Measurements from ENCODE around the gene SLC35E1. TPM values are rescaled to one million over a fixed set of nuclear protein-coding genes. Genes with fewer than 3 reads are reported as not detected.
A peak's percentile ranks its signal among the peaks of the same experiment; 100 is the strongest.

Gene SLC35E1
- total RNA-seq, 2 donors from 2014 or later = 39.5 to 58.2 TPM

DNA sequence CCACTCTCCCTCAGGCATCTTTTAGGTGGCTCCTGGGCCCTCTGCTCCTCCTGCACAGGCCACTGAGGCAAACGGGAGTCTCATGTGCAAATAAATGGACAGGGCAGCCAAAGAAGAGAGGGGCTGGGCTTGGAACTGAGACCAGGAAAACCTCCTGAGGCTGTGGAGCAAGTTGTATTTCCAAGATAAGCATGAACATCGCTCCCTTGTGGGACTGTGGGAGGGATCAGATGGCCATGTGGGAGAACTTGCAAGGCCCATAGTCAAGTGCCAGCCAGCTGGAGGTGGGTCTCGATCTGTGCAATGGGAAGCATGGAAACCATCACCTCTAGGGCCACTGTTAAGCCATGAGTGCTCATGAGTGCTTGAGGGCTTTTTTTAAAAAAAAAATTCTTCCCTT, 30.9 kb upstream of the SLC35E1 start:
- no peak overlapping the region for H3K27ac Mint-ChIP-seq
- ATAC-seq (no peak), DNase-seq (ENCODE audit: low spot score in 2 of 2) (no peak)
- no peaks in the 10 kb centered on the region for H3K36me3 Mint-ChIP-seq
- H3K9me3 Mint-ChIP-seq = no peaks in the 10 kb centered on the region

DNA sequence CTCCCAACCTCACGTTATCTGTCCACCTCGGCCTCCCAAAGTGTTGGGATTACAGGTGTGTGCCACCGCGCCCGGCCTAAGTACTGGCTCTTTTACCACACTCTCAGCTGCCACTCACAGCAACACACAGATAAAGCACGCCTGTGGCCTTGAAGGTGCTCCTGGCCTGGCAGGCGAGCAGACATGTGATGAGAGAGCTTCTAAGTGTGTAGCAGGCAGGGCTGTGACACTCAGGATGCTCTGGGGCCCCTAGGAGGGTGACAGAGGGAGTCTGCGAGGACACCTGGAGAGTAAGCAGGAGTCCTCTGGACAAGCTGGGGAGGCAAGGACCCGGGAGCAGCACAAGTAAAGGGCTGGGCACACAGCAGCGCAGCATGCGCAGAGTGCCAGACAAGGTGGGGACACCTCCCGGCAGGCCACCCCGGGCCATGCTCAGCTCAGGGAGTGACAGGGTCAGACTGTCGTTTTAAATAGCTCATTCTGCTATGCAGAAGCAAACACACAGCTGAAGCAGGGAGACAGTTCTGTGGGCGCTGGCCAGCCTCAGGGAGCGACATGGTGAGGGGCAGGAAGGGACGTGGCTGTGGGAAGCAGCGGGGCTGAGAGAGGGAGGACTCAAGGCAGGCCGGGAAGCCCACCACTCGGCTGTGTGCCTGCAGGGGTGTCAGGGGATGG, 29.3 kb upstream of the SLC35E1 start:
- DNase-seq (ENCODE audit: low spot score in 2 of 2) (no peak), ATAC-seq (no peak)
- Mint-ChIP-seq H3K36me3 (no peaks in the 10 kb centered on the region), H3K27ac (peak overlapping the region in 1 of 2 donors; percentile 14), H3K9me3 (no peaks in the 10 kb centered on the region)

GRCh38 chr19:16600824-16601223, 28.6 kb upstream of the SLC35E1 start:
- peak overlapping the region in 1 of 2 donors; percentile 50 for H3K27ac Mint-ChIP-seq

DNA sequence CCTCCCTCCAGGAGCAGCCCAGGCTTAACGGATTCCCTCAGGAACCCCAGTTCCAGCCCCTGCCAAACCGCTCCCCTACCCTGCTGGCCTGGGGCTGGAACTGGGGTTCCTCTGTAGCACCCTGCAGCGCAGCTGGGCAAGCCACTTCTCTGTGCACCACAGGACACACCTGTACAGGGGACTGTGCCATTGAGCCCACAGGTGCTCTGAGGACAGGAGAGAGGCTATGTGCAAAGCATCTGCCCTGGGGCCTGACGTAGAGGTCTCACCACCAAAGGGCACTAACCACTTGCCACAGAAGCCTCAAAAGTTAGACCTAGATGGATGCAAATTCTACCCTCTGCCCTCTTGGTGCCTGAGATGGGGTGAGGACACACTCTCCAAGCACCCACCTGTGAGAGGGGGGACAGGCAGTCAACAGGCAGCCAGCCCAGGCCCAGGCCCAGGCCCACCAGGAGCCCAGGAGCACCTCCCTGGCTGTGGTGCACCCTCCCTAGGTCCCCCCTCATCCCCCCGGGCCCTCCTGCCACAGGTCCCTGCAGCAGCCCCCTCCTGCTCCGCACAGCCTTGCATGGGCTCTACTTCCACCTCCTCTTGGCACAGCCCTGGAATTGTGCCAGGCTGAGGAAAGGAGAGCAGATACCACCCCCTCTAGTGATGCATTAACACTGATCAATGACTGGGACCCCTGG, 27.6 kb upstream of the SLC35E1 start:
- ATAC-seq (no peak), DNase-seq (ENCODE audit: low spot score in 2 of 2) (no peak)
- no peaks in the 10 kb centered on the region for H3K9me3 Mint-ChIP-seq
- peak overlapping the region in 1 of 2 donors; percentile 50 for H3K27ac Mint-ChIP-seq
- no peaks in the 10 kb centered on the region for H3K36me3 Mint-ChIP-seq

More at GRCh38 chr19:16600824-16601223, 28.6 kb upstream of the SLC35E1 start:
- ATAC-seq (no peak), DNase-seq (ENCODE audit: low spot score in 2 of 2) (no peak)
- Mint-ChIP-seq H3K9me3 (no peaks in the 10 kb centered on the region), H3K36me3 (no peaks in the 10 kb centered on the region)

- no peak for DNase-seq (ENCODE audit: low spot score in 2 of 2)
- no peak for ATAC-seq
- Mint-ChIP-seq H3K27ac (no peak overlapping the region), H3K9me3 (no peaks in the 10 kb centered on the region), H3K36me3 (no peaks in the 10 kb centered on the region)
Observed at GRCh38 chr19:16598848-16599247, 26.6 kb upstream of the SLC35E1 start.

DNA sequence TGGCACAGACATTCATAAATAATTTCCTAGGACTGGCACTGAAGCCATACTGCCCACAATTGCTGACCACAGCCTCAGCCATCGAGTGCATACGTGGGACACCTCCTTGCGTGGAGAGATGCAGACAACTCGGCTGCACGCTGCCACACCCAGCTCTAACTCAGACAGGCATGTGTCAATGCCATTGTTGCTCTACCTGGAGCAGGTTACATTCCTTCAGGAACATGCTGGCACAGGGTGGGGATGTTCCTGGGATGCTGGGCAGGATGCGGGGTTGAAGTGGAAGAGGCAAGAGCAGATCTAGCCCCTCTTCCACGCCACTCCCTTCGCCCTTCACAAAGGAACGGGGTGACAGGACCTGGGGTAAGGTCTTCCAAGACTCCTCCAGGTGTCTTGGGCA, 24.2 kb upstream of the SLC35E1 start:
- no peak for ATAC-seq
- no peak overlapping the region for H3K27ac Mint-ChIP-seq
- H3K9me3 Mint-ChIP-seq = no peaks in the 10 kb centered on the region
- no peak for DNase-seq (ENCODE audit: low spot score in 2 of 2)
- H3K36me3 Mint-ChIP-seq = no peaks in the 10 kb centered on the region

DNA sequence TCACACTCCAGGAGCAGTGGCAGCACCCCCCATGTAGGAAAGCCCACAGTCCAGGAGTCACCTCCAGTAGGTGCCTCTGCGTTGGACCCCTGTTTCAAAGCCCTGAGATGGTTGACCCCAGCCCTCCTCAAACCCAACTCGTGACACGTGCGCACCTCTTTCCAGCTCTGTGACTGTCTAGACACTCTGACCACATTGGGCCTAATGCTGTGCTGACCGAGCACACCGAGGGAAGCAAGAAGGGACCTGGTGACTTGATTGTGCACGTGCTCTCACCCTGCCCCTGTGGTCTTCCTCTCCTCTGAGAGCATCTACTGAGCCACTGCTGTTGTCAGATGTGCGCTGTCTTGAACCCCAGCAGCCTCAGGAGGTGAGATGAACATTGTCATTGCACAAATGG, 22.9 kb upstream of the SLC35E1 start:
- no peak for ATAC-seq

DNA sequence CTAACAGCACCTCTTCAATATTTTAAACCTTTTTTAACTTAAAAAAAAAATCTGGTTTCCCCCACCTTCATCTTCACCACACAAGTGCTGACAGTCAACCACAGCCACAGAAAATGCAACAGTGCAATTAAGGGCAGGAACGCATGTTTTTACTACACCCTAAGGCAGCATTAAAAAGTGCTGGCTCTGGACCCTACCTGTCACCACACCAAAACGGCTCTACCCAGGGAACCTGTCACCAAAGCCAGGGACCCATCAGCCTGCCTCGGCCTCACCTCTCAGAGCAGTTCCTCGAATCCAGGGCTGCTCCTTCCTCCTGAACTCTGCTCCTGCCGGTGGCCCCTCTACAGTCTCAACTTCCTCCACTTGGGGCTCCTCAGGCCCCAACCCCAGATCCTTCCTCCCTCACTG, 22.5 kb upstream of the SLC35E1 start:
- H3K9me3 Mint-ChIP-seq = no peaks in the 10 kb centered on the region
- peak; percentile 70 to 77 for ATAC-seq
- H3K27ac Mint-ChIP-seq = peak overlapping the region; percentile 68 to 73
- no peak for DNase-seq (ENCODE audit: low spot score in 2 of 2)
- no peaks in the 10 kb centered on the region for H3K36me3 Mint-ChIP-seq

More for the DNA sequence above, 22.9 kb upstream of the SLC35E1 start:
- no peak for DNase-seq (ENCODE audit: low spot score in 2 of 2)
- H3K9me3 Mint-ChIP-seq = no peaks in the 10 kb centered on the region
- peak overlapping the region; percentile 68 to 73 for H3K27ac Mint-ChIP-seq
- H3K36me3 Mint-ChIP-seq = no peaks in the 10 kb centered on the region

GRCh38 chr19:16594131-16594586, 21.9 kb upstream of the SLC35E1 start:
- DNase-seq (ENCODE audit: low spot score in 2 of 2) = peak in 1 of 2 donors; percentile 80
- no peaks in the 10 kb centered on the region for H3K36me3 Mint-ChIP-seq
- peak overlapping the region; percentile 68 to 73 for H3K27ac Mint-ChIP-seq
- ATAC-seq = peak; percentile 43 to 86
- no peaks in the 10 kb centered on the region for H3K9me3 Mint-ChIP-seq

DNA sequence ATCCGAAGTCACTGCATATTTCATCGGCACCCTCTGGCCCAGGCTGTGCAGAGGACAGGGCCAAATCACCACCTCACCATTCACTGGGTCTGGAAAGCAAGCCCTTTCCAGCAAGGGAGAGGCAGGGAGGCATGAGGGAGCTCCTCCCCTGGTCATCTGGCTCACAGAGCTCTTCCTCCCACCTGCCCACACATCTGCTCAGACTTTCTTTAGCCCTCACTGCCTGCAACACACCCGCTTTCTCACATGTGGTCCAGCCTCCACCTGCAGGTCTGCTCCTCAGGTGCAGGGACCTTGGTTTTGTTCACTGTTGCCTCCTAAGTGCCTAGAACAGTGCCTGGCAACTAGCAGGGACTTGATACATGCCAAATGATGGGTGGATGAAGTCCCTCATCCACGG, 21.0 kb upstream of the SLC35E1 start:
- no peak for ATAC-seq
- DNase-seq (ENCODE audit: low spot score in 2 of 2) = no peak
- Mint-ChIP-seq H3K36me3 (no peaks in the 10 kb centered on the region), H3K27ac (no peak overlapping the region), H3K9me3 (no peaks in the 10 kb centered on the region)

DNA sequence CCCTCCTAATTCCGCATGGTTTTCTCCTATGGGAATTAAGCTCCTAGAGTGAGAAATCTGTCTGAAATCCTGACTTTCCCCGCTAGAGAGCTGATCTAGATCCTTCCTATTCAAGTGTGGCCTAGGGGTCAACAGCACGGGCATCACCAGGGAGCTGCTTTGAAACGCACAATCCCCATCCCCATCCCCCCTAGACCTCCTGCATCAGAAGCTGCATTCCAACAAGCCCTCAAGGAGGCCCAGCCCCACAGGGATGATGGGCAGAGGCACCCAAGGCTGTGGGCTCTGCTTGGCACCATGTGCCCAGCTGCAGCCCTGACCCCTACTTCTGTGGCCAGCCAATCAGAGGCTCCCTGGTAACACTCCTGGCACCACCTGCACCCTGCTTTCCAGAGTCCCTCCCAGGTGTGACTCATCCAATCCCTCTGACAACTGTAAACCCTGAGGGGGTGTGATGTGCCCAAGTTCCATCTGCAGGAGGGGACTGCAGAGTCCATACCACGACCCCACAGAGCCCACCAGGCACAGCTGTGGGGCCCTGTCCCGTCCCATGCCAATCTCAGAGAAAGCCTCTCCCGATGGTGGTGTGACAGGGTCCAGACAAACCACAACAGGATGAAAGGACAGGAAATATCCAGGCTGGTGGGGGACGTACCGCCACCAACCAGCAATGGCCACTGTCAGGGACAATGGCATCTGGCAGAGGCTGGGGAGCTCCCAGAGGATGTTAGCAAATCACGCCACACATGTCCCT, 19.8 kb upstream of the SLC35E1 start:
- ATAC-seq = no peak
- no peaks in the 10 kb centered on the region for H3K9me3 Mint-ChIP-seq
- H3K27ac Mint-ChIP-seq = no peak overlapping the region
- no peaks in the 10 kb centered on the region for H3K36me3 Mint-ChIP-seq
- DNase-seq (ENCODE audit: low spot score in 2 of 2) = no peak

DNA sequence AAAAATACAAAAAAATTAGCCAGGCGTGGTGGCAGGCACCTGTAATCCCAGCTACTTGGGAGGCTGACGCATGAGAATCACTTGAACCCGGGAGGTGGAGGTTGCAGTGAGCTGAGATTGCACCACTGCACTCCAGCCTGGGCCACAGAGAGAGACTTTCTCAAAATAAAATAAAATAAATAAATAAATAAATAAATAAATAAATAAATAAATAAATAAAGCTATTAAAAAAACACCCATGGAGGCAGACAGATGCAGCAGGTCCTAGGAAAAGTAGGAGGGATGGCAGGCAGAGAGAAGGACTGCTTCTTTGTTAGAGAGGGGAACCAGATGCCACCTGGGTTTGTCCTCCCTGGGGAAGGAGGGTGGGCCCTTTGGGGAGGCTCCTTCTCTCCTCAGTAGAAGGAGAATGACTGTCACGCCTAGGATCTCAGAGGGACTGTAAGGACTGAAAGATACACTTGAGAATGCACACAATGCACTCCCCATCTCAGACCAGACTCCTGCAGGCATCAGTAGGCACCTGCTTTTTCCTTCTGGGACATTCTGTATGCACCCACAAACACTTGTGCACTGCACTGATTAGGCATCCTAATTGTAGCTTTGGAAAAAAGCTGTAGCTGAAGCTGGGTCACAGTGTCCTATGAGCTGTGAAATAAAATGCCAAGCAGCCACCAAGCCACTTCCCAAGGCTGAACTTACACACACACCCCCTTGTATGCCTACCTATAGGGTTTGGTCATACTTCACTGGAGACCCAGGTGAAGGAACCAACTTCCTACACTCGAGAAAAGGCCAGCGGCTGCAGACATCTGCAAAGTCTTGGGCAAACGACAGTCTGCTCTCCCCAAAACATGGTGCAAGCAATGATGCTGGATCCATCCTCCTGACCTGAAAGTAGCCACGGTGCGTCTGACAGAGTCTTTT, 18.9 kb upstream of the SLC35E1 start:
- no peak overlapping the region for H3K27ac Mint-ChIP-seq
- DNase-seq (ENCODE audit: low spot score in 2 of 2) (no peak), ATAC-seq (no peak)

GRCh38 chr19:16589917-16590316, 17.7 kb upstream of the SLC35E1 start:
- ATAC-seq (no peak), DNase-seq (ENCODE audit: low spot score in 2 of 2) (no peak)
- Mint-ChIP-seq H3K9me3 (no peaks in the 10 kb centered on the region), H3K27ac (peak overlapping the region in 1 of 2 donors; percentile 94), H3K36me3 (peaks cover 0 to 7% of the 10 kb centered on the region in 2 donors)

More for the DNA sequence above, 18.9 kb upstream of the SLC35E1 start:
- H3K9me3 Mint-ChIP-seq = no peaks in the 10 kb centered on the region
- peaks cover 0 to under 1% of the 10 kb centered on the region in 2 donors for H3K36me3 Mint-ChIP-seq

GRCh38 chr19:16588824-16589577, 16.8 kb upstream of the SLC35E1 start:
- Mint-ChIP-seq H3K27ac (peak overlapping the region; percentile 77 to 94), H3K9me3 (no peaks in the 10 kb centered on the region), H3K36me3 (peaks cover 0 to 7% of the 10 kb centered on the region in 2 donors)
- DNase-seq (ENCODE audit: low spot score in 2 of 2) (no peak), ATAC-seq (no peak)
